HCT116 (cell line): Measurements from ENCODE around the gene SUGP2.

Experiments used
- CBX3 ChIP-seq: IDR thresholded peaks from 2 replicates; pipeline ENCODE4 v1.6.1; 2012; ENCODE audit warnings: low read depth
- CTCF ChIP-seq, 3 experiments: fragments of 200-600 bp in 1 of 3; sonication (generic) in 1 of 3; IDR thresholded peaks in 2 of 3; conservative IDR thresholded peaks in 1 of 3; 2 replicates each; pipeline ENCODE4 v1.5.1; 2012 to 2017; ENCODE audit warnings: low read depth in 2 of 3, low read length in 2 of 3, antibody characterized with exemption in 1 of 3, borderline replicate concordance in 1 of 3, control low read depth in 1 of 3, mild to moderate bottlenecking in 1 of 3, mixed read lengths in 1 of 3, mixed run types in 1 of 3, moderate library complexity in 1 of 3; ENCODE audit not compliant: insufficient read depth in 1 of 3
- POLR2A ChIP-seq: IDR thresholded peaks from 2 replicates; pipeline ENCODE4 v1.7.0; 2011; ENCODE audit warnings: borderline replicate concordance; ENCODE audit not compliant: insufficient read depth, insufficient read length; ENCODE audit errors: extremely low read depth
- REST ChIP-seq: IDR thresholded peaks from 2 replicates; pipeline ENCODE4 v1.6.1; 2012; ENCODE audit warnings: low read depth
- ZNF274 ChIP-seq: fragments of 200-500 bp; sonication (Bioruptor generic); IDR thresholded peaks from 2 replicates; pipeline ENCODE4 v1.6.1; 2014; ENCODE audit warnings: mild to moderate bottlenecking, low read depth, low read length, inconsistent platforms

DNA sequence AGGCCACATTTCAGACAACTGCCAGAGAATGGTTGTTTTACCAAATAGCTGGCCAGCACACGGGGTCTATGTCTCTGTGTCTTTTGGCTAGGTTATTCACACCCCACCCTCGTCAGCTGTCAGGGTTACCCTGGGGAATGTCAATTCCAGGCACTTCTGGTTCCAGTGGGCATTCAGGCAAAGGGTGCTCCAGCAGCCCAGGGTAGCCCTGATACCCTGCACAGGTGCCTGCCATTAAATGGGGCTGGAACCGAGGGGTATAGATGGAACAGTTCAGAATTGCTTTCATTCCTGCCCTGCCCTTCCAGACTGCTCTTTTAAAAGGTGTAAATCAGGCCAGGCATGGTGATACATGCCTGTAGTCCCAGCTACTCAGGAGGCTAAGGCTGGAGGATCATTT lies 49.1 kb downstream of the SUGP2 start:
- TF ChIP-seq POLR2A = no peak
- TF ChIP-seq CTCF (IDR thresholded peaks at IDR 0.05 in 2 of 3, conservative IDR thresholded peaks at IDR 0.05 in 1 of 3; ENCODE audit: borderline replicate concordance in 1 of 3, insufficient read depth in 1 of 3, low read depth in 2 of 3, low read length in 2 of 3) = no peak
- TF ChIP-seq REST = no peak
- no peak for TF ChIP-seq CBX3
- TF ChIP-seq ZNF274 = no peak
